GM21515 (cell line): Measurements from ENCODE around the gene IGSF3.

Experiments
- ATAC-seq: cut with Tn5 transposase; IDR thresholded peaks from one replicate; pipeline ENCODE4 v1.9.1; 2021; ENCODE audit not compliant: unreplicated experiment

The IGSF3 gene

DNA sequence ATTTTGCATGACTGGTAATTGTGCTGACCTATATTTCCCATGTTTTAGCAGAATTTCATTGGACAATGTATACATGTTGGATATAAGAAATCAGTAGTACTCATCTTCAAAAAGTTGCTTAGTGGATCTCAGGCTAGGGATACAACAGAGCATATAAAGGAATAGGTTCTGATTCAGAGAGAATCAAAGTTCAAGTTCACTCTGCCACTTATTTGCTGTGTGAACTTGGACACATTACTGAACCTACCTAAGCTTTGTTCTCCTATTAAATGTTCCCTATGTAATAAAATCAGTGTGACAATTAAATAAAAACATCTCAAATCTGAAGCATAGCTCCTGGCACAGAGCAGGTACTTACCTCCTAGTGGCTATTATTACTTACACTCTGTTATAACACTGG, 106.0 kb downstream of the IGSF3 start:
- ATAC-seq = no peak

DNA sequence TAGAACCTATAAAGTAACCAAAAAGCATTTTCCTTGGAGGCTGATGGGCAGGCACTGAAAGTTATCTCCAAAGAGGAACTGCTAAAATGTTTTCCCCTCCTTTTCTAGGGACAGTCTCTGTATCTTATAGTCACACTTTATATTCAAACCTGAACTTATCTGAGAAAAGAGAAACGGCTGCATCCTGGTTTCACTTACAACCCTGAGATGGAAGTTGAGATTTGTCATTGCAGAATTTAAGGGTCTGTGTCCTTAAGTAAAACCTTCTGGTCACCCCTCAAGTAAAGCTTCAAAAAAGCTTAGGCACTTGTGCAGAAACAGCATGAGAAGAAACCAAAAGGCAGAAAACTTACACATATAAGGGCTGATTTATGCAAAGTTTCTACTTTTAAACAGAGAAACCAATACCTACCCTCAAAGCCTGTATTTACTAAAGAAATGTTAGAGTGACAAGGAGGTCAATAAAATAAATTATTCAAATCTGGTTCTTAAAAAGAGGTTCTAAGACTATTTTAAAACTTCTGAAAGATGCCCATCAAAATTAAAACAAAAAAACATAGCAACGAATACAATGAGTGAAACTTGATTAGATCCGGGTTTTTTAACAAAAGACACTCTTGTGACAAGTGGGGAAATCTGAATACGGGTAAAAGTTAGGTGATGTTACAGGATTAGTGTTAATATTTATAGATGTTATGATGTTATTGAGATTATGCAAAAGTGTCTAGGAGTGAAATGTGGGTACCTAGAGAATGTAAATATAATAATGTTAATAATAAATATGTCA, 106.6 kb downstream of the IGSF3 start:
- no peak for ATAC-seq

DNA sequence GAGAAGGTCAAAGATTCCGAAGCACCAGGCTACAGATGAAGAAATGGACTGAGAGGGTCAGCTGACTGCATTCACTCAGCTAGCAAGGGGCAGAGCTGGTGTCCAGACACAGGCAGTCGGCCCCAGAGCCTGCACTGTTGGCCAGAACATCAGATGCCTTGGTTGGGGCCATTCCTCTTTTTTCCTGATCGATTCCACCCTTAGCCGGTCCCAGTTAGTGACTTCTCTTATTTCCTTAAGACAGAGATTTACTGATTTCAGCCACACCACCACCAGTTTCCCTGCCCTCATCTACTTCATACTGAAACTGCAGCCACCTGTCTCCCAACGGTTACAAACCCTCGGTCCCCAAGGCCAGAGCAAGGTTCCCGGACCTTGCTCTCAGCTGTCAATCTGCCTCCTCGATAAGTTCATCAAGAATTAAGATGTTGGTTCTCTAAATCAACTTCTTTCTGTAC, 108.2 kb downstream of the IGSF3 start:
- ATAC-seq = peak; percentile 44

DNA sequence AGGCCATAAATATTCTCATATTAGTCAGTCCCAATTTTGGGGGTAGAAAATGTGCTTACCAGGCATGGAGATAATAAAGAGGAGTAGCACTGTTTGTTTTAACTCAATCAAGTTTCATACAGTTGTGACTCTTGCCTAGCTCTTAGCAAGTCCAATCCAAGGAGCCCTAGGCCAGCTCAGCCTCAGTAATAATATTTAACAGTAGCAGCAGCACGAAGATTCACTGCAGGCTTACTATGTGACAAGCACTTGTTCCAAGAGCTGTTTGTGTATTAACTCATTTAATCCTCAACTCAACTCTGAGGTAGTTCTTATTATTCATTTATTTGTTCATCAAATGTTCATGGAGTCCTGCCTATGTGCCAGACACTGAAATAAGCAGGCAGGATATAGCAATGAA, 109.0 kb downstream of the IGSF3 start:
- ATAC-seq = no peak

DNA sequence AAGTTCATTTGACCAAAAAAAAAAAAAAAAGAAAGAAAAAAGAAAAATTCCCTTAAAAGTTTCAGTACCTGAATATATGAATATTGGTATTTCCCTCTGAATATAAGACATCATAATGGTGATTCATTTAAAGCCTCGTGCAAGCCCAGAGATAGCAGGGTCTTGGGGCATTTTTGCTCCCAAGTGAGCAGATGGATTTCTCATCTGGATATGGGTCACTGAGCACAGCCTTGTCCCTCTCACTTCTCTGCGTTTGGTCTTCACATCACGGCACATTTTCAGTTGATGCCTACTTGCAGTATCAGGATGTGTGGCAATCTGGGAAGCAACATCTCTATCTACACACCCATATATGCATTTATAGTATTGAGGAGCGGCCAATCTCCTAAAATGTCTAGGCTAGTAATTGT, 109.4 kb downstream of the IGSF3 start:
- ATAC-seq = no peak

DNA sequence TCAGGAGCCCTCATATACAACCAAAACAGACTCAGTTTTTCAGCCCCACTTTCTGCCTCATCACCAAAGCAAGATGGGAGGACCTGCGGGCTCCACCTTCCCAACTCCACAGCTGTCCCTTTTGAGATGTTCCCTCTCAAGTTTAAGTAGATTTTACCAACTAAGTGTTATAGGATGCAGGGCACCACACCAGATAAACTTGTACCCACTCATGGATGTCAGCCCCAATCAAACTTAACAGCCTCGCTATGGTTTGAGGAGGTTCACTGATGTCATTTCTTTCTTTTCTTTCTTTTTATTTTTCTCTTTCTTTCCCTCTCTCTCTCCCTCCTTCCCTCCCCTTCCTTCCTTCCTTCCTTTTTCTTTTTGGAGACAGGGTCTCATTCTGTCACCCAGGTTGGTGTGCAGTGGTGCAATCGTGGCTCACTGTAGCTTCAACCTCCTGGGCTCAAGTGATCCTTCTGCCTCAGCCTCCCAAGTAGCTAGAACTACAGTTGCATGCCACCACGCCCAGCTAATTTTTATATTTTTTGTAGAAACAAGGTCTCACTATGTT, 110.1 kb downstream of the IGSF3 start:
- no peak for ATAC-seq

DNA sequence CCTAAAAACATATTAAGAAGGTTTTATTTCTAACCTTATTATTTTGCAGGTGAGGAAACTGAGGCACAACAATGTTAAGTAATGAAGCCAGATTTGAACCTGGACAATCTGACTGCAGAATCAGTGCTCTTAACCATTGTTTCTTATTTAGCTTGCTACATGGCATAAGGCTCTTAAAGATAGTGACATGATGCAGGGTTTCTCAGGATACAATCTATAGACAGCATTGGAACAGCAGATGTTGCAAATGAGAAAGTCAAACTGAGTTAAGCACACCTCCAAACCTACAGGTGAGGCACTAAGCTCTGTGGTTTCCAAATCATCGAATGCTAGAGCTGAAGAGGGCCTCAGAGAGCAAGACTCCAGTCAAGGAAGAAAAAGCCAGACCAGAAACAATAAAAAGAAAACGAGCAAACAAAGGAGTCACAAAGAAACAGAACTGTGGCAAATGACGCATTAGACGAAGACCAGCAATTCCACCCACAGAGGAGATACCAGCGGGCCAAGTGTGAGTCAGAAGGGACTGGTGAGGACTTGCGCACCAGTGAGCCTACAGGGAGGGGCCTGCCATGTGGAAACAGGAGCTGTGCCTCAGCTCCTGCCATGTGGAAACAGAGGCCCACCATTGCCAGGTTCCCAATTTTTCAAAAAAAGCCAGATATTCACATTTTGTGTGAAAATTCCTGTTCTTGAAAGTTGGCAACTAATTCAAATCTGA, 111.1 kb downstream of the IGSF3 start:
- ATAC-seq = peak; percentile 47

DNA sequence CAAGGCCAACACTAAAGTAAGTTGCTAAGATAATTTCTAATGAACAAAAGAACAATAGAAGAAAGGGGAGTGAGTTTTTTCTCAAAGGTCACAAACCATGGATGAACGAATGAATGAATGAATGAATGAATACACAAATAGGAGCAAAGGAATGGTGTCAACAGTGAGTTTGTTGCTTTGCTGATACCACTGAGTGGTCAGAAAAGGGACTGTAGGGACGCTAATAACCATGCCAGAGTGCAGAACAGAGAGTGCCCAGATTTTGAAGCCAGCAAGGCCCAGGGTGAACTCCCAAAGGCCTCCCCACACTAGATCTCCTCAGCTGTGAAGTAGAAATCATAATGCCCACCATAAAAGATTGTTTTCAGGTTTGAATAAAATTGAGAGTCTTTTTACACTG, 112.6 kb downstream of the IGSF3 start:
- no peak for ATAC-seq

DNA sequence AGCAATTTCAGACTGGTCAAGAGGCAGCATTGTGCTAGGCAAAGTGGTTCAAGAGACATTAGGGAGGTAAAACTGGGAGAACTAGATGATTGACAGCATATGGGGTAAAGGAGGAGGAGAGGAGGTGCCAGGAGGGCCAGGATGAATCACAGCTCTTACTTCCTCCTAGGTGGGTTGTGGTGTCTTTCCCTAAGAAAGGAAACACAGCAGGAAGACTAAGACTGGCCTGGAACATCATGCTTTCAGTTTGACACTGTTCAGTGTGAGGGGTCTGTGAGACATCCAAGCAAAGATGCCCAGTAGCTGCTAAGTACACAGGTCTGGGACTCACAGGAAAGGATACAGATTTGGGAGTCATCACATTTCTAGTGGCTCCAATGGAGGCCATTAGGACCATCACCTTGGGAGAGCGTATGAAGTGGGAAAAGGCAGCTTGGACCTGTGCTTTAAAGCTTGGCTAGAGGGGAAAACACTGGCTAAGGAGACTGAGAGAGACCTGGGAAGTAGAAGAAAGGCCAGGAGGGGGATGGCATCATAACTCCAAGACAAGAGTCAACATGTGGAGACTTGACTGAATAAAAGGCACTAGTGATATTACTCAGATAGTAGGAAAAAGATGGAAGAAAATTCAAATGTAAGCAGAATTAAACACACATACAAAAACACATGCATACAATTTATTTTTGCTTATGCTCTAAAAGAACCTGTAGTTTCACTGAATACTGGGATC, 114.0 kb downstream of the IGSF3 start:
- no peak for ATAC-seq

DNA sequence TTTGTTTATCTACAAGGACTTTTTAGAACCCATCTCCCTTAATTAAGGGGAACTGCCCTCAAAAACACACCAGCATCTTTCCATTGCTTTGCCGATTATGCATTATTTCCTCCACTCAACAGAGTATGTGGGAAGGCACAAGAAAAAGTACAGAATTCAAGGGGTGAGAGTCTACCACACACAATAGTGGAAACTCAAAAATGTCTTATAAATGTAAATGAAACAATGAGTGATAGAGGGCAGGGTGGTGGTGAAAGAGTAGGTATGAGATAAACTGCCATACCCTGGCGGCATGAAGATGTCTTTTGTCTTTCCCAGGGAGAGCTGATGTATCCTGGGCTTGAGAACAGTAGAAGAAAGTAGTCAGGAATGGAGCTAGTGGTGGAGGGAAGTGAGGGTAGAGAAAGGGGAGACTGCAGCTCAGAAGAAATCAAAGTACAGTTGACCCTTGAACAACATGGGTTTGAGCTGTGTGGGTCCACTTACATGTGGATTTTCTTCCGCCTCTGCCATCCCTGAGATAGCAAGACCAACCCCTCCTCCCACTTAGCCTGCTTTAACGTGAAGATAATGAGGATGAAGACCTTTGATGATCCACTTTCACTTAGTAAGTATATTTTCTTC, 121.1 kb downstream of the IGSF3 start:
- ATAC-seq = no peak

DNA sequence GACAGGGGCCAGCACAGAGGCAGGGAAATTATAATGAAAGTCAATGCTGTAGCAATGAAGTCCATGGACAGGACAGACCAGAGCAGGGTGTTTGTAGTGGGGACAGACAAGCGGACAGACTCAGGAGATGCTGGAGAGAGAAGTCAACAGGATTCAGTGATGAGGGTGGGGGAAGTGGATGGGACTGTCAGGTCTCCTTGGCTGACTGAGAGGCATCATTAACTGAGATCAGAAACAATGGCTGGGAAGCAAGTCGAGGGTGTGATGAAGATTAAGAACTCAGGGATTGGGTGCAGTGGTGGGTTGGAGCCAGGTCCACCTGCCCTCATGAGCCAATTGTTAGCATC, 122.2 kb downstream of the IGSF3 start:
- no peak for ATAC-seq

DNA sequence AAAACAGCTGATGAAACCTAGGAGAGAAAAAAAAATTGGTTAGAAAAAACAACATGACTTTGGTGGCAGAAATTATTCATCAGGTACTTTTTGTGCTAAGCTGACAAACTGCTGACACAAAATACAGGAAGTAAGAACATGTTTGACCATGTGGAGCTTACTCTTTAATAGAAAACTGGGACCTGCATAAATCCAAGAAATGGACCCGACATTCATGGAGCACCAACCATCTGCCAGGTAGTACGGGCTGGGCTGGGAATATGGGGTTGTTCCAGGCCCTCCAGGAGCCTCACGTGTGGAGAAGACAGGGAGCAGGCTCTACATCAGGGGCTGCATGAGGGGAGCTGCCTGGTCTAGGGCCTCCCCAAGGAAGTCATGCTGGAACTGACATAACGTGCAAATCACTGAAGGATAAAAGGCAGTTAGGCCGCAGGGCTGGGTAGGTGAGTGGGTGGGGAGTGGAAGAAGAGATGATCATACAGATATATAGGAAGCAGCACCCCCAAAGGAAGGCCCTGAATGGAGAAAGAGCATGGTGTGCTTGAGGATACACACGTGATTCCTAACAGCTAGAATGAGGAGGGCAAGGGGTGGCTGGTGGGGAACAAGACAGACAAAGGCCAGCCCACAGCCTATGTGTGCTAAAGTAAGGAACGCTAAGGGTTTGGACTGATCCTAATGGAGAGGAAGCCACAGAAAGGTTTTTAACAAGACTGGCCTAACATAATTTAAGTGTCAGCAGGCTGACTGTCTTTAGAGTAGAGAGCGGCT, 122.8 kb downstream of the IGSF3 start:
- no peak for ATAC-seq

DNA sequence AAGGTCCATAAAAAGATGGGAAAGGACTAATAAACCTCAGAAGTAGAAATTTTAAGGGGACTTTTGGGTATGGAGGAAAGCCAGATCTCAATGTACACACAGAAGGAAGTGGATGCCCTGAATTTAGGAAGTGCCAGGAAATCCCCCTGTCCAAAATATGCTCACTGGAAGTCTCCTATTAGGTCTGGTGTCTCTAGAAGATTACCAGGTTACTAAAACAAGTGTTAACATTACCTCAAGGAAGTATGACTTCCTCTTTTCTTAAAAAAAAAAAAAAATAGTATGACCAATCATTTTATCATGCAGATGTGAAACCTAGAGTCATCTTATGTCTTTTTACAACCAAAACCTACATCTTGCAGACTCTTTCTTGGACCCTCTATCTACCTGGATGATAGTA, 127.4 kb downstream of the IGSF3 start:
- ATAC-seq = peak; percentile 46

DNA sequence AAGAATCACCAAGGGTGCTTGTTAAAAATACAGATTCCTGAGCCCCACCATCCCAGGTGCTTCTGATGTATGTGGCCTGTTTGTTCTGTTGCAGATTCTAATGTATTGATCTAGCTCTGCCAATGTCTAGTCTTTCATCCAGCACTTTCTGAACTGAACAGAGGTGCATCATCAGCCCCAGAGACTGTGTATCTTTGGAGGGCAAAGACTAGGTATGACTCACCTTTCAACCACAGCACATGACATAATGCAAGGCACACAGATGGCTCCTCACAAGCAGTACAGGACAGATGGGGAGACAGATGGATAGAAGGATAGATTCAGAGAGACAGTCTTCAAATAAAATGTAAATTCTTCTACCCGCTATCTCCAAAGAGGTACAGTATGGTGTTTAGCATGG, 129.0 kb downstream of the IGSF3 start:
- ATAC-seq = peak; percentile 62

DNA sequence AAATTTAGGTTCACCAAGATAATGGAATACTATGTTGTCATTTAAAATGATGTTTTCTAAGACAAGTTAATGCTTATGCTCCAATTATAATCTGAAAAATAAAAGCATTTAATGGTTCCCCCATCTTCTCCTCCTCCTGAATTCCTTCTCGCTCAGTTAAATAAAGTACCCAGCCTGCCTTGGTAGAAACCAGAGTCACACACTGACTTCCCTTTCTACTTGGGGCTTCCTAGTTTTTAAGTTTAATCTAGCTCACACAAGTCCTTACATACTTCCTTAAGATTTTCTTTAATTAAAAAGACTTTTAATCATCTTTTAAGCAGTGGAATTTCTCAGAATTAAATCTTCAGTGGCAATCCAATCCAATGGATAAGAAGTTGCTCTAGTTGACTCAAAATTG, 129.6 kb downstream of the IGSF3 start:
- no peak for ATAC-seq

DNA sequence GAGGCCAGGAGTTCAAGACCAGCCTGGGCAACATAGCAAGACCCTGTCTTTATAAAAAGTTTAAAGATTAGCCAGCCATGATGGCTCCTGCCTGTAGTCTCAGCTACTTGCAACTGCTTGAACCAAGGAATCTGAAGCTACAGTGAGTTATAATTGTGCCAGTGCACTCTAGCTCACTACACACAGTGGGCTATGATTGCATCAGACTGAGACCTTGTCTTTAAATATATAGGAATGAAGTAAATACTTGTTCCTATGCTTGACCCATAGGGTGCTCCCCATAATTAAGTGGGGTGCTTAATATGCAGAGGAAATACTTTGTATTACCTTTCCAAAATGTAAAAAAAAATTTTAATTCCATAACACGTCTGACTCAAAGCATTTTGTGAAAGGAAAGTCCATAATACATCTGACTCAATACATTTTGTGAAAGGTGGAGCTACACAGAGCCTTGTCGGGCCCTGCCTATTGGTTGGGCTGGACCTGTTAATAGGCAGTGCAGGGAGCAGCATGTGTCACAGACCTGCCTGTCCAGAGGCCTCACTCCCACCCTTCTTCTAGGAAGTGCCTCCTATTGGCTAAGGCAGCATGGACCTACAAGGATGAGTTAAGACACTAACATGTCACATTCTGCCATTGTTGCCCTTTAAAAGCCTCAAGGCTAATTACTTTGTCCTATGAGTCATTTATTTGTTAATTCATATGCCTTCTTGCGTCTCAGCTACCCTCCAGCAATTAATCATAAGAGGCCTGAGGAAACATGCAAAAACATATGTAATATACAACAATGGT, 130.3 kb downstream of the IGSF3 start:
- no peak for ATAC-seq

DNA sequence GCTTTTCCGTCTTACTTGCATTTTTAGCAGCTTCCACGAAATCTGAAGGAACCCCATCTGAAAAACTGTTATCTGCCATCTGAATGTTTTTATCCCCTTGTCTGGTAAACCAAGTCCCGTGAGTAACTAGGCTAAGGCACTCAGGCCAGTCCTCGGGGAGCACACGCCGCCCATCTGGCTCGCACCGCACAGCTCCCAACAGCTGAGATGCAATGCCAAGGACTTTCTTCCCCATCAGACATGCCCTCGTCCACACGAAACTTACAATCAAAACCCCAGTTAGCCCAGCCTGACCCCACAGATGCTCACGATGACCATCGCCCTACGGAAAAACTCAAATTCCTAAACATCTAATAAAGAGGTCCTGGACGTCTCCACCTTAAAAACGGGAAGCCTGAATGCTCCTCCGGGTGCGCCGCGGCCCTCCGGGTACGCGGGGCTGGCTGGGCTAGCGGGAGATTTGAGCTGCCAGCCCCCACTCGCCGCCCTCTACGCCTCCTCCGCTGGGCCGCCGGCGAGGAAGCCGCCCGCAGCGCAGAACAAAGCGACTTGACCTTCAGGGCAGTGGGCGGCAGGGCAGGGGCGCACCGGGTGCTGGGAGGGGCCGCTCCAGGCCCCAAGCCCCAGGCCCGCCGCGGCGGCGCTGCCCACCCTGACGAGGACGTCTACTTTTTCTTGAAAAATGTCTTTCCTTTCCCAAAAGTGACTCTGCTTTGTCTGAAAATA, 133.4 kb downstream of the IGSF3 start:
- ATAC-seq = no peak

DNA sequence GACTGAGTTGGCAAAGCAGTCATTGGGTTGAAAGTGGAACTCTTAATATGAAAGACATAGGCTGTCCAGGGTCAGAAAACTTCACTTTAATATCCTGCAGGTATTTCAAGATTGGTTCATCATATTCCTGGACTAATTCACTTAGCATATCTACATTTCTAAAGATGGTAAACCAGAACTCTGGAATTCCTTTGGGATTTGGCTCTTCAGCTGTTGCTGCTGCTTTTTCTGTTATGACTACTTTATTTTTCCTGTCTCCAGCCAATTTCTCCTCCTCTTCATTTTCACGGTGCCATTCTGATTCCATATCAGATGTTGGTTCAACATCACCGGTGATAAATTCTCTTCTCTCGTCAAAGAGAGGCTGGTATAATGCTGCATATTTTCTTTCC, 134.1 kb downstream of the IGSF3 start:
- ATAC-seq = no peak
